ENCODE results near the gene PIP5K1C. TPM values are rescaled to one million over a fixed set of nuclear protein-coding genes. Genes with fewer than 3 reads are reported as not detected.

The PIP5K1C gene
- polyA plus RNA-seq, 1 donor from 2014 or later = 7.1 TPM

DNA sequence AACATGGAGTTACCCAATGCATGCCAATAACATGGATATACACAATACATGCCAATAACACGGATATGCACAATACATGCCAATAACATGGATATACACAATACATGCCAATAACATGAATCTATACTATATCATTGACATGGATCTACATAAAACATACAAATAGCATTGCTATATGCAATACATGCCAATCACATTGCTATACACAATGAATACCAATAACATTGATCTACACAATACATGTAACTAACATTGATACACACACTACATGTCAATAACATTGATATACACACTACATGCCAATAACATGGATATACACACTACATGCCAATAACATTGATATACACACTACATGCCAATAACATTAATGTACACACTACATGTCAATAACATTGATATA, 932 bp upstream of the PIP5K1C start:
- H3K27me3 ChIP-seq (ENCODE audit: insufficient read depth, low read depth, low read length) = no peaks in the 10 kb centered on the region
- H3K4me2 ChIP-seq (ENCODE audit: low read length) = no peak overlapping the region
- no peak overlapping the region for H3K9ac ChIP-seq (ENCODE audit: low read length)
- no peaks in the 10 kb centered on the region for H3F3A ChIP-seq (ENCODE audit: insufficient read depth, low read length, poor library complexity, severe bottlenecking)
- H3K9me3 ChIP-seq (ENCODE audit: low read length) = no peaks in the 10 kb centered on the region
- TF ChIP-seq RAD21 (conservative IDR thresholded peaks at IDR 0.05) (no peak), SMC3 (conservative IDR thresholded peaks at IDR 0.05; ENCODE audit: poor library complexity) (no peak), POLR2AphosphoS5 (IDR thresholded peaks at IDR 0.05) (no peak), EZH2 (IDR thresholded peaks at IDR 0.05; ENCODE audit: borderline replicate concordance, insufficient read depth, low read length, poor library complexity, severe bottlenecking) (no peak), EP300 (conservative IDR thresholded peaks at IDR 0.05; ENCODE audit: poor library complexity, severe bottlenecking) (no peak), MXI1 (conservative IDR thresholded peaks at IDR 0.05; ENCODE audit: poor library complexity, severe bottlenecking) (no peak), TAF1 (IDR thresholded peaks at IDR 0.05; ENCODE audit: low read depth) (no peak)
- TF ChIP-seq, protein P1, sequence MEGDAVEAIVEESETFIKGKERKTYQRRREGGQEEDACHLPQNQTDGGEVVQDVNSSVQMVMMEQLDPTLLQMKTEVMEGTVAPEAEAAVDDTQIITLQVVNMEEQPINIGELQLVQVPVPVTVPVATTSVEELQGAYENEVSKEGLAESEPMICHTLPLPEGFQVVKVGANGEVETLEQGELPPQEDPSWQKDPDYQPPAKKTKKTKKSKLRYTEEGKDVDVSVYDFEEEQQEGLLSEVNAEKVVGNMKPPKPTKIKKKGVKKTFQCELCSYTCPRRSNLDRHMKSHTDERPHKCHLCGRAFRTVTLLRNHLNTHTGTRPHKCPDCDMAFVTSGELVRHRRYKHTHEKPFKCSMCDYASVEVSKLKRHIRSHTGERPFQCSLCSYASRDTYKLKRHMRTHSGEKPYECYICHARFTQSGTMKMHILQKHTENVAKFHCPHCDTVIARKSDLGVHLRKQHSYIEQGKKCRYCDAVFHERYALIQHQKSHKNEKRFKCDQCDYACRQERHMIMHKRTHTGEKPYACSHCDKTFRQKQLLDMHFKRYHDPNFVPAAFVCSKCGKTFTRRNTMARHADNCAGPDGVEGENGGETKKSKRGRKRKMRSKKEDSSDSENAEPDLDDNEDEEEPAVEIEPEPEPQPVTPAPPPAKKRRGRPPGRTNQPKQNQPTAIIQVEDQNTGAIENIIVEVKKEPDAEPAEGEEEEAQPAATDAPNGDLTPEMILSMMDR (IDR thresholded peaks at IDR 0.05; ENCODE audit: poor library complexity, severe bottlenecking) = no peak
- TF ChIP-seq, protein P2, sequence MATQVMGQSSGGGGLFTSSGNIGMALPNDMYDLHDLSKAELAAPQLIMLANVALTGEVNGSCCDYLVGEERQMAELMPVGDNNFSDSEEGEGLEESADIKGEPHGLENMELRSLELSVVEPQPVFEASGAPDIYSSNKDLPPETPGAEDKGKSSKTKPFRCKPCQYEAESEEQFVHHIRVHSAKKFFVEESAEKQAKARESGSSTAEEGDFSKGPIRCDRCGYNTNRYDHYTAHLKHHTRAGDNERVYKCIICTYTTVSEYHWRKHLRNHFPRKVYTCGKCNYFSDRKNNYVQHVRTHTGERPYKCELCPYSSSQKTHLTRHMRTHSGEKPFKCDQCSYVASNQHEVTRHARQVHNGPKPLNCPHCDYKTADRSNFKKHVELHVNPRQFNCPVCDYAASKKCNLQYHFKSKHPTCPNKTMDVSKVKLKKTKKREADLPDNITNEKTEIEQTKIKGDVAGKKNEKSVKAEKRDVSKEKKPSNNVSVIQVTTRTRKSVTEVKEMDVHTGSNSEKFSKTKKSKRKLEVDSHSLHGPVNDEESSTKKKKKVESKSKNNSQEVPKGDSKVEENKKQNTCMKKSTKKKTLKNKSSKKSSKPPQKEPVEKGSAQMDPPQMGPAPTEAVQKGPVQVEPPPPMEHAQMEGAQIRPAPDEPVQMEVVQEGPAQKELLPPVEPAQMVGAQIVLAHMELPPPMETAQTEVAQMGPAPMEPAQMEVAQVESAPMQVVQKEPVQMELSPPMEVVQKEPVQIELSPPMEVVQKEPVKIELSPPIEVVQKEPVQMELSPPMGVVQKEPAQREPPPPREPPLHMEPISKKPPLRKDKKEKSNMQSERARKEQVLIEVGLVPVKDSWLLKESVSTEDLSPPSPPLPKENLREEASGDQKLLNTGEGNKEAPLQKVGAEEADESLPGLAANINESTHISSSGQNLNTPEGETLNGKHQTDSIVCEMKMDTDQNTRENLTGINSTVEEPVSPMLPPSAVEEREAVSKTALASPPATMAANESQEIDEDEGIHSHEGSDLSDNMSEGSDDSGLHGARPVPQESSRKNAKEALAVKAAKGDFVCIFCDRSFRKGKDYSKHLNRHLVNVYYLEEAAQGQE (IDR thresholded peaks at IDR 0.05; ENCODE audit: borderline replicate concordance) = no peak
- no peaks in the 10 kb centered on the region for H4K20me1 ChIP-seq (ENCODE audit: insufficient read depth)
- H3K4me3 ChIP-seq (ENCODE audit: low read length) = no peak overlapping the region
- no peak overlapping the region for H3K27ac ChIP-seq (ENCODE audit: low read length)
- H3K9me2 ChIP-seq (ENCODE audit: insufficient read depth, low read length) = no peaks in the 10 kb centered on the region
- H2AFZ ChIP-seq (ENCODE audit: low read depth, low read length) = no peak overlapping the region
- no peaks in the 10 kb centered on the region for H3K36me3 ChIP-seq (ENCODE audit: insufficient read depth, low read length)
- peaks cover 24% of the 10 kb centered on the region for H3K79me2 ChIP-seq (replicated peaks; ENCODE audit: insufficient read depth, low read length)

DNA sequence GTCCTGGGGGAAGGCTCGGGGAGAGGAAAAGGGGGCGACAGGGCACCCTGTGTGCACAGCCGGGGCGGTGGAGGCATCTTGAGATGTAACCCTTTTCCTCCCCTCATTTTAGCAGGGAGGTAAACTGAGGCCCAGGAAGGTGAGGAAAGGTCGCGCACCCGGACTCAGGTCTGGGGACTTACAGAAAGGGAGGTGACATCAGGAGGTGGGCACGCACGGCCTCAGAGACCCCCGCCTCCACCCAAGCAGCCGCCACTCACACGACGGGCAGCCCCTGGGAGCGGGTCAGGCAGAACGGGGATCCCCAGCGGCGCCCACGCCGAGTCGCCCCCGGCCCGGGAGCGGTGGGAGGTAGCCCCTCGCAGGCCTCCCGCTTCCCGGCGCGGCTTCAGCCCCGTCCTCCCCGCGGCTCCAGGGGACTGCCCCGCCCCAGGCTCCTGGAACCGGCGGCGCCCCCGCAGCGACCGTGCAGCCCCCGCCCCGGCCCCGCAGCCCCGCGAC, 477 bp downstream of the PIP5K1C start:
- H3K27me3 ChIP-seq (ENCODE audit: insufficient read depth, low read depth, low read length) = no peaks in the 10 kb centered on the region
- H3K4me3 ChIP-seq (ENCODE audit: low read length) = peak overlapping the region; percentile 88
- TF ChIP-seq EP300 (conservative IDR thresholded peaks at IDR 0.05; ENCODE audit: poor library complexity, severe bottlenecking) = no peak
- TF ChIP-seq, protein P2 (IDR thresholded peaks at IDR 0.05; ENCODE audit: borderline replicate concordance) = no peak
- TF ChIP-seq RAD21 (conservative IDR thresholded peaks at IDR 0.05) = no peak
- TF ChIP-seq, protein P1 (IDR thresholded peaks at IDR 0.05; ENCODE audit: poor library complexity, severe bottlenecking) = no peak
- no peak for TF ChIP-seq EZH2 (IDR thresholded peaks at IDR 0.05; ENCODE audit: borderline replicate concordance, insufficient read depth, low read length, poor library complexity, severe bottlenecking)
- no peak for TF ChIP-seq POLR2AphosphoS5 (IDR thresholded peaks at IDR 0.05)
- TF ChIP-seq MXI1 (conservative IDR thresholded peaks at IDR 0.05; ENCODE audit: poor library complexity, severe bottlenecking) = no peak
- no peak for TF ChIP-seq SMC3 (conservative IDR thresholded peaks at IDR 0.05; ENCODE audit: poor library complexity)
- TF ChIP-seq TAF1 (IDR thresholded peaks at IDR 0.05; ENCODE audit: low read depth) = no peak
- H3K9me2 ChIP-seq (ENCODE audit: insufficient read depth, low read length) = no peaks in the 10 kb centered on the region
- H2AFZ ChIP-seq (ENCODE audit: low read depth, low read length) = no peak overlapping the region
- peak overlapping the region; percentile 76 for H3K9ac ChIP-seq (ENCODE audit: low read length)
- H4K20me1 ChIP-seq (ENCODE audit: insufficient read depth) = no peaks in the 10 kb centered on the region
- H3K9me3 ChIP-seq (ENCODE audit: low read length) = no peaks in the 10 kb centered on the region
- H3F3A ChIP-seq (ENCODE audit: insufficient read depth, low read length, poor library complexity, severe bottlenecking) = no peaks in the 10 kb centered on the region
- peak overlapping the region; percentile 82 for H3K4me2 ChIP-seq (ENCODE audit: low read length)
- H3K36me3 ChIP-seq (ENCODE audit: insufficient read depth, low read length) = no peaks in the 10 kb centered on the region
- H3K27ac ChIP-seq (ENCODE audit: low read length) = no peak overlapping the region
- H3K79me2 ChIP-seq (replicated peaks; ENCODE audit: insufficient read depth, low read length) = peaks cover 24% of the 10 kb centered on the region
